Osteoblast (primary cell): Measurements from ENCODE around the gene UBL4B. TPM values are rescaled to one million over a fixed set of nuclear protein-coding genes. Genes with fewer than 3 reads are reported as not detected.

Experiments used
- DNase-seq: peaks from one replicate; pipeline ENCODE4 v3.0.0; 2011; ENCODE audit warnings: low spot score, mixed read lengths; ENCODE audit not compliant: insufficient read length; ENCODE audit errors: missing footprints
- H2AFZ ChIP-seq: 2 replicates; pipeline ENCODE4 v1.6.0; 2011; ENCODE audit warnings: mild to moderate bottlenecking, low read length
- H3K27ac ChIP-seq: 2 replicates; pipeline ENCODE4 v1.5.1; 2011; ENCODE audit warnings: mild to moderate bottlenecking, low read depth, low read length, moderate library complexity
- H3K27me3 ChIP-seq: 2 replicates; pipeline ENCODE4 v1.6.0; 2012; ENCODE audit warnings: mild to moderate bottlenecking, control low read depth, inconsistent platforms, low read length, moderate library complexity; ENCODE audit not compliant: insufficient read depth
- H3K36me3 ChIP-seq: 2 replicates; pipeline ENCODE4 v1.5.1; 2011; ENCODE audit warnings: mild to moderate bottlenecking, low read length, control low read depth, moderate library complexity; ENCODE audit not compliant: insufficient read depth
- H3K4me1 ChIP-seq: 2 replicates; pipeline ENCODE4 v1.5.1; 2011; ENCODE audit warnings: mild to moderate bottlenecking, low read length, control low read depth, moderate library complexity; ENCODE audit not compliant: insufficient read depth
- H3K4me2 ChIP-seq: 2 replicates; pipeline ENCODE4 v1.6.0; 2011; ENCODE audit warnings: mild to moderate bottlenecking, low read length; ENCODE audit not compliant: insufficient read depth
- H3K4me3 ChIP-seq: fragments of 200-600 bp; sonication (generic); 3 replicates; pipeline ENCODE4 v1.5.1; 2012; ENCODE audit warnings: mild to moderate bottlenecking, low read length, inconsistent platforms; ENCODE audit not compliant: insufficient read depth
- H3K79me2 ChIP-seq: 2 replicates; pipeline ENCODE4 v1.6.0; 2012; ENCODE audit warnings: mild to moderate bottlenecking, low read length, control low read depth, inconsistent platforms; ENCODE audit not compliant: insufficient read depth
- H3K9me3 ChIP-seq: 2 replicates; pipeline ENCODE4 v1.5.1; 2011; ENCODE audit warnings: low read depth, low read length, control low read depth
- H4K20me1 ChIP-seq: 2 replicates; pipeline ENCODE4 v1.6.0; 2012; ENCODE audit warnings: mild to moderate bottlenecking, low read length, control low read depth; ENCODE audit not compliant: insufficient read depth
- total RNA-seq: library from RNA; depleted of rRNA; stranded (reverse); fragments of >200 nt; gene quantifications from 2 replicates; pipeline ENCODE4 v1.2.3, GENCODE V29; 2012
- TF ChIP-seq, protein P1 (sequence below): IDR thresholded peaks from 2 replicates; pipeline ENCODE4 v1.5.1; 2011; ENCODE audit warnings: mild to moderate bottlenecking, low read depth, low read length, moderate library complexity; ENCODE audit errors: extremely low read depth

The UBL4B gene
- total RNA-seq, 1 donor = 1.1 TPM

- Histone ChIP-seq H3K27me3 (peaks cover 26% of the 10 kb centered on the region), H3K4me1 (peaks cover 2% of the 10 kb centered on the region)
- DNase-seq = no peak
Measured at GRCh38 chr1:110114784-110115183, 2.5 kb downstream of the UBL4B start.

DNA sequence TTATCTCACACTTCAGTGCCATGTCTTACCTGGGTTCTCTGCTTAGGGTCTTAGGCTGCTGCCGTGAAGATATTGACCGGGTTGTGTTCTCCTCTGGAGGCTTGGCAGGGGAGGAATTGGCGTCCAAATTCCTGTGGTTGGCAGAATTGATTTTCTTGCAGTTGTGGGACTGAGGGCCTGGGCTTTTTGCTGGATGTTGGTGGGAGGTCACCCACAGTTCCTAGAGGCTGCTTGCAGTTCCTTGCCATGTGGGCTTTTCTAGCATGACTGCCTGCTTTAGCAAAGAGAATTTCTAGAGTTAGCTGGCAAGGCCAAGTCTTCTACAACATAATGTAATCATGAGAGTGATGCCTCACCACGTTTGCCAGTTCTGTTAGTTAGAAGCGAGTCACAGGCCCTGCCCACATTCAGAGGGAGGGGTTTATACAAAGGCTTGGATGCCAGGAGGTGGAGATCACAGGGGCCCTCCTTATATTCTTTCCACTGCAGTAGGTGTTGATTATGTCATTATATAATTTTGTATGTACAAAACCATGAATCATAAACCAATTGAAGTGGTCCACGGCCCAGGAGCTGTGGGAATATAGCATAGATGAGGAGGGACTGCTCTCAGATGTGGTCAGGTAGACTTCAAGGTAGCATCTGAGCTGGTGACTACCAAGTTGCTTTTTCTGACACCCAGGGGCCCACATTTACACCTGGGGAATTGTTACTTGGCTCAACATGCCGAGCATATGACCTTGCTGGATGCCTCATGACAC is 6.6 kb downstream of the UBL4B start:
- no peak overlapping the region for H3K4me3 ChIP-seq
- TF ChIP-seq, protein P1, sequence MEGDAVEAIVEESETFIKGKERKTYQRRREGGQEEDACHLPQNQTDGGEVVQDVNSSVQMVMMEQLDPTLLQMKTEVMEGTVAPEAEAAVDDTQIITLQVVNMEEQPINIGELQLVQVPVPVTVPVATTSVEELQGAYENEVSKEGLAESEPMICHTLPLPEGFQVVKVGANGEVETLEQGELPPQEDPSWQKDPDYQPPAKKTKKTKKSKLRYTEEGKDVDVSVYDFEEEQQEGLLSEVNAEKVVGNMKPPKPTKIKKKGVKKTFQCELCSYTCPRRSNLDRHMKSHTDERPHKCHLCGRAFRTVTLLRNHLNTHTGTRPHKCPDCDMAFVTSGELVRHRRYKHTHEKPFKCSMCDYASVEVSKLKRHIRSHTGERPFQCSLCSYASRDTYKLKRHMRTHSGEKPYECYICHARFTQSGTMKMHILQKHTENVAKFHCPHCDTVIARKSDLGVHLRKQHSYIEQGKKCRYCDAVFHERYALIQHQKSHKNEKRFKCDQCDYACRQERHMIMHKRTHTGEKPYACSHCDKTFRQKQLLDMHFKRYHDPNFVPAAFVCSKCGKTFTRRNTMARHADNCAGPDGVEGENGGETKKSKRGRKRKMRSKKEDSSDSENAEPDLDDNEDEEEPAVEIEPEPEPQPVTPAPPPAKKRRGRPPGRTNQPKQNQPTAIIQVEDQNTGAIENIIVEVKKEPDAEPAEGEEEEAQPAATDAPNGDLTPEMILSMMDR = no peak
- H3K27me3 ChIP-seq = peaks cover 19% of the 10 kb centered on the region
- H3K27ac ChIP-seq = no peak overlapping the region
- no peak overlapping the region for H3K4me2 ChIP-seq
- no peak overlapping the region for H2AFZ ChIP-seq
- no peaks in the 10 kb centered on the region for H4K20me1 ChIP-seq
- peak; percentile 78 for DNase-seq
- H3K4me1 ChIP-seq = peaks cover 8% of the 10 kb centered on the region
- H3K36me3 ChIP-seq = no peaks in the 10 kb centered on the region
- no peaks in the 10 kb centered on the region for H3K9me3 ChIP-seq
- no peaks in the 10 kb centered on the region for H3K79me2 ChIP-seq

More at GRCh38 chr1:110114784-110115183, 2.5 kb downstream of the UBL4B start:
- Histone ChIP-seq H3K79me2 (no peaks in the 10 kb centered on the region), H3K27ac (no peak overlapping the region), H3K4me3 (no peak overlapping the region), H3K9me3 (no peaks in the 10 kb centered on the region), H3K4me2 (no peak overlapping the region), H4K20me1 (no peaks in the 10 kb centered on the region), H2AFZ (no peak overlapping the region), H3K36me3 (no peaks in the 10 kb centered on the region)
- TF ChIP-seq, protein P1 = no peak

- TF ChIP-seq, protein P1 = no peak
Measured at GRCh38 chr1:110119843-110120242, 7.6 kb downstream of the UBL4B start.

GRCh38 chr1:110120960-110121561 is 8.8 kb downstream of the UBL4B start:
- TF ChIP-seq, protein P1 = no peak
- Histone ChIP-seq H3K4me2 (no peak overlapping the region), H3K27me3 (no peaks in the 10 kb centered on the region), H3K36me3 (no peaks in the 10 kb centered on the region), H3K79me2 (no peaks in the 10 kb centered on the region), H2AFZ (no peak overlapping the region), H3K4me1 (peaks cover 8% of the 10 kb centered on the region), H4K20me1 (no peaks in the 10 kb centered on the region), H3K9me3 (peaks cover under 1% of the 10 kb centered on the region), H3K27ac (no peak overlapping the region), H3K4me3 (no peak overlapping the region)
- DNase-seq = no peak

More at GRCh38 chr1:110119843-110120242, 7.6 kb downstream of the UBL4B start:
- DNase-seq = peak; percentile 80
- Histone ChIP-seq H3K79me2 (no peaks in the 10 kb centered on the region), H3K27me3 (peaks cover 10% of the 10 kb centered on the region), H3K4me2 (no peak overlapping the region), H2AFZ (no peak overlapping the region), H4K20me1 (no peaks in the 10 kb centered on the region), H3K27ac (no peak overlapping the region), H3K36me3 (no peaks in the 10 kb centered on the region), H3K4me3 (no peak overlapping the region), H3K4me1 (peaks cover 8% of the 10 kb centered on the region), H3K9me3 (no peaks in the 10 kb centered on the region)
